Activated CD8-positive, alpha-beta T cell treated with anti-CD3 and anti-CD28 coated beads, Interleukin-2, amount 10 ng/mL, durations not matched to agents 7 days and 5 days (primary cell): ENCODE data around the gene ISM1. TPM values are rescaled to one million over a fixed set of nuclear protein-coding genes. Genes with fewer than 3 reads are reported as not detected.

ENCODE experiments used
- ATAC-seq: fragments of 150-1000 bp; cut with Tn5 transposase; one replicate; pipeline ENCODE4 v1.10.0; 2021; ENCODE audit warnings: moderate library complexity
- CTCF ChIA-PET: fragments of 350-600 bp; sonication (Branson Sonifier 250); formaldehyde crosslinking; loops from one replicate; lab custom pipeline; 2021; ENCODE audit warnings: antibody characterized with exemption; lab: Charles Lee
- POLR2A ChIA-PET: fragments of 350-600 bp; sonication (Branson Sonifier 250); formaldehyde crosslinking; loops from one replicate; lab custom pipeline; 2021; ENCODE audit warnings: antibody characterized with exemption; lab: Charles Lee
- DNase-seq: peaks from one replicate; pipeline ENCODE4 v3.0.0-alpha.2; 2020
- H3K27ac Mint-ChIP-seq: one replicate; pipeline ENCODE4 v1.8.0; 2021; ENCODE audit warnings: mild to moderate bottlenecking, mixed read lengths
- H3K27me3 Mint-ChIP-seq: one replicate; pipeline ENCODE4 v1.8.0; 2021; ENCODE audit warnings: low read depth, mixed read lengths
- H3K36me3 Mint-ChIP-seq: one replicate; pipeline ENCODE4 v1.8.0; 2021; ENCODE audit warnings: low read depth, mixed read lengths
- H3K4me1 Mint-ChIP-seq: one replicate; pipeline ENCODE4 v1.8.0; 2021; ENCODE audit warnings: low read depth, mixed read lengths
- H3K4me3 Mint-ChIP-seq: one replicate; pipeline ENCODE4 v1.8.0; 2021; ENCODE audit warnings: mild to moderate bottlenecking, mixed read lengths
- H3K9me3 Mint-ChIP-seq: one replicate; pipeline ENCODE4 v1.8.0; 2022; ENCODE audit warnings: mixed read lengths; ENCODE audit not compliant: insufficient read depth
- total RNA-seq, 2 experiments: library from RNA; stranded (reverse); gene quantifications; one replicate each; pipeline ENCODE4 v1.2.3, GENCODE V29; 2021

ISM1 gene
- total RNA-seq, 2 experiments from 2014 or later, result 2.9 to 3.7 TPM

GRCh38 chr20:13342469-13343242 lies 121.6 kb downstream of the ISM1 start:
- no peak overlapping the region for H3K4me3 Mint-ChIP-seq
- H3K4me1 Mint-ChIP-seq, result peaks cover 7% of the 10 kb centered on the region
- H3K36me3 Mint-ChIP-seq, result no peaks in the 10 kb centered on the region
- ChIA-PET POLR2A (no interaction called here), CTCF (no interaction called here)
- no peaks in the 10 kb centered on the region for H3K9me3 Mint-ChIP-seq
- H3K27ac Mint-ChIP-seq, result no peak overlapping the region
- ATAC-seq, result no peak
- H3K27me3 Mint-ChIP-seq, result no peaks in the 10 kb centered on the region
- DNase-seq, result no peak

- Mint-ChIP-seq H3K4me3 (no peak overlapping the region), H3K9me3 (no peaks in the 10 kb centered on the region), H3K27ac (no peak overlapping the region), H3K36me3 (no peaks in the 10 kb centered on the region), H3K4me1 (no peaks in the 10 kb centered on the region), H3K27me3 (no peaks in the 10 kb centered on the region)
- ChIA-PET POLR2A (no interaction called here), CTCF (no interaction called here)
- ATAC-seq (no peak), DNase-seq (no peak)
Observed at GRCh38 chr20:13344671-13345070, 123.6 kb downstream of the ISM1 start.

GRCh38 chr20:13348311-13349234 lies 127.5 kb downstream of the ISM1 start:
- no peaks in the 10 kb centered on the region for H3K27me3 Mint-ChIP-seq
- DNase-seq (no peak), ATAC-seq (no peak)
- H3K4me1 Mint-ChIP-seq, result no peaks in the 10 kb centered on the region
- no peak overlapping the region for H3K4me3 Mint-ChIP-seq
- no peaks in the 10 kb centered on the region for H3K36me3 Mint-ChIP-seq
- POLR2A ChIA-PET, result no interaction called here
- no peak overlapping the region for H3K27ac Mint-ChIP-seq
- no peaks in the 10 kb centered on the region for H3K9me3 Mint-ChIP-seq
- CTCF ChIA-PET, result no interaction called here

- Mint-ChIP-seq H3K27me3 (no peaks in the 10 kb centered on the region), H3K27ac (no peak overlapping the region), H3K4me3 (no peak overlapping the region), H3K36me3 (no peaks in the 10 kb centered on the region), H3K4me1 (no peaks in the 10 kb centered on the region), H3K9me3 (no peaks in the 10 kb centered on the region)
- POLR2A ChIA-PET, result no interaction called here
- CTCF ChIA-PET, result no interaction called here
- DNase-seq, result no peak
- no peak for ATAC-seq
Observed at GRCh38 chr20:13349235-13349604, 128.1 kb downstream of the ISM1 start.

Other genes with a start within 250 kb of the ISM1 start
- gene SPTLC3, start 212.3 kb upstream of the ISM1 start, total RNA-seq, result under 1 TPM; 0.05 to 0.37 TPM